ENCODE measurements around the gene NTN1. TPM values are rescaled to one million over a fixed set of nuclear protein-coding genes. Genes with fewer than 3 reads are reported as not detected.

NTN1 gene
- total RNA-seq, 1 donor from 2014 or later = 4.7 TPM

GRCh38 chr17:9241774-9242496 is 220.6 kb downstream of the NTN1 start:
- intact Hi-C loops (cut with DNase I) = loop anchor here (5.0 kb wide), 1 partner anchor 610 kb away; the partner anchor contains the start of gene MYH10
- H3K27me3 ChIP-seq = no peaks in the 10 kb centered on the region
- H3K4me1 ChIP-seq = peaks cover 60% of the 10 kb centered on the region
- peak overlapping the region; percentile 97 for H3K27ac ChIP-seq
- DNase-seq (ENCODE audit: extremely low spot score in 2 of 2) = no peak
- no peaks in the 10 kb centered on the region for H3K36me3 ChIP-seq
- no peak overlapping the region for H3K4me3 ChIP-seq
- no peak for TF ChIP-seq POLR2A (IDR thresholded peaks at IDR 0.05)
- no peak for TF ChIP-seq CTCF (IDR thresholded peaks at IDR 0.05)
- no peak for TF ChIP-seq POLR2AphosphoS5 (IDR thresholded peaks at IDR 0.05; ENCODE audit: insufficient read depth in 1 of 2, low read depth in 1 of 2)
- H3K9me3 ChIP-seq = no peaks in the 10 kb centered on the region

GRCh38 chr17:9242497-9242881 is 221.2 kb downstream of the NTN1 start:
- no peaks in the 10 kb centered on the region for H3K36me3 ChIP-seq
- no peak for DNase-seq (ENCODE audit: extremely low spot score in 2 of 2)
- peaks cover 60% of the 10 kb centered on the region for H3K4me1 ChIP-seq
- no peaks in the 10 kb centered on the region for H3K9me3 ChIP-seq
- no peaks in the 10 kb centered on the region for H3K27me3 ChIP-seq
- TF ChIP-seq CTCF (IDR thresholded peaks at IDR 0.05) (no peak), POLR2A (IDR thresholded peaks at IDR 0.05) (no peak), POLR2AphosphoS5 (IDR thresholded peaks at IDR 0.05; ENCODE audit: insufficient read depth in 1 of 2, low read depth in 1 of 2) (no peak)
- peak overlapping the region; percentile 97 for H3K27ac ChIP-seq
- no peak overlapping the region for H3K4me3 ChIP-seq
- intact Hi-C loops (cut with DNase I) = loop anchor here (5.0 kb wide), 1 partner anchor 610 kb away; the partner anchor contains the start of gene MYH10

- DNase-seq (ENCODE audit: extremely low spot score in 2 of 2) = no peak
- Histone ChIP-seq H3K4me1 (peaks cover 57% of the 10 kb centered on the region), H3K27ac (peak overlapping the region; percentile 97), H3K9me3 (no peaks in the 10 kb centered on the region), H3K27me3 (no peaks in the 10 kb centered on the region), H3K36me3 (no peaks in the 10 kb centered on the region), H3K4me3 (no peak overlapping the region)
- intact Hi-C loops (cut with DNase I) = loop anchor here (5.0 kb wide), 1 partner anchor 611 kb away; the partner anchor contains the start of gene MYH10
- TF ChIP-seq POLR2A (IDR thresholded peaks at IDR 0.05) (no peak), POLR2AphosphoS5 (IDR thresholded peaks at IDR 0.05; ENCODE audit: insufficient read depth in 1 of 2, low read depth in 1 of 2) (no peak), CTCF (IDR thresholded peaks at IDR 0.05) (no peak)
These were observed 221.7 kb downstream of the NTN1 start for GRCh38 chr17:9242983-9243382.

GRCh38 chr17:9244066-9245052 is 223.0 kb downstream of the NTN1 start:
- TF ChIP-seq POLR2AphosphoS5 (IDR thresholded peaks at IDR 0.05; ENCODE audit: insufficient read depth in 1 of 2, low read depth in 1 of 2) = peak; percentile 47 to 54
- no peak for TF ChIP-seq CTCF (IDR thresholded peaks at IDR 0.05)
- Histone ChIP-seq H3K27me3 (no peaks in the 10 kb centered on the region), H3K9me3 (no peaks in the 10 kb centered on the region), H3K4me3 (no peak overlapping the region), H3K36me3 (no peaks in the 10 kb centered on the region), H3K27ac (peak overlapping the region; percentile 97), H3K4me1 (peaks cover 44% of the 10 kb centered on the region)
- no peak for DNase-seq (ENCODE audit: extremely low spot score in 2 of 2)
- intact Hi-C loops (cut with DNase I) = loop anchor here (5.0 kb wide), 1 partner anchor 612 kb away; the partner anchor contains the start of gene MYH10
